H9 (cell line): Measurements from ENCODE around the gene TBC1D22A. TPM values are rescaled to one million over a fixed set of nuclear protein-coding genes. Genes with fewer than 3 reads are reported as not detected.

ENCODE experiments used
- DNase-seq: peaks from one replicate; pipeline ENCODE4 v3.0.0-alpha.2; 2017
- H2AFZ ChIP-seq: one replicate; pipeline ENCODE4 v1.6.1; 2013; ENCODE audit warnings: mild to moderate bottlenecking, low read length, control low read depth, moderate library complexity
- H2AK5ac ChIP-seq: 2 replicates; pipeline ENCODE4 v1.6.1; 2013; ENCODE audit warnings: low read length, control low read depth, mixed read lengths; ENCODE audit not compliant: insufficient read length
- H2BK120ac ChIP-seq: one replicate; pipeline ENCODE4 v1.6.1; 2013; ENCODE audit warnings: low read depth, mild to moderate bottlenecking, low read length, control low read depth, inconsistent platforms; ENCODE audit not compliant: poor library complexity, severe bottlenecking
- H2BK12ac ChIP-seq: 2 replicates; pipeline ENCODE4 v1.6.1; 2013; ENCODE audit warnings: low read length, control low read depth, mixed read lengths, low read depth; ENCODE audit not compliant: insufficient read length
- H2BK15ac ChIP-seq: 2 replicates; pipeline ENCODE4 v1.6.1; 2013; ENCODE audit warnings: low read depth, low read length, control low read depth
- H2BK20ac ChIP-seq: one replicate; pipeline ENCODE4 v1.6.1; 2013; ENCODE audit warnings: low read depth, mild to moderate bottlenecking, low read length, control low read depth, inconsistent platforms; ENCODE audit not compliant: poor library complexity, severe bottlenecking
- H2BK5ac ChIP-seq: 2 replicates; pipeline ENCODE4 v1.6.1; 2013; ENCODE audit warnings: low read length, control low read depth, mixed read lengths; ENCODE audit not compliant: insufficient read length
- H3K14ac ChIP-seq: 2 replicates; pipeline ENCODE4 v1.6.1; 2013; ENCODE audit warnings: low read length, control low read depth; ENCODE audit not compliant: insufficient read depth
- H3K18ac ChIP-seq: 2 replicates; pipeline ENCODE4 v1.6.1; 2013; ENCODE audit warnings: low read depth, mild to moderate bottlenecking, mixed read lengths, low read length, control low read depth; ENCODE audit not compliant: insufficient read length
- H3K23ac ChIP-seq: 2 replicates; pipeline ENCODE4 v1.6.1; 2013; ENCODE audit warnings: low read length, control low read depth, mixed read lengths, low read depth; ENCODE audit not compliant: insufficient read length
- H3K23me2 ChIP-seq: 2 replicates; pipeline ENCODE4 v1.6.1; 2013; ENCODE audit warnings: low read depth, mild to moderate bottlenecking, mixed read lengths, low read length, control low read depth; ENCODE audit not compliant: insufficient read length, poor library complexity, severe bottlenecking
- H3K27ac ChIP-seq: 2 replicates; pipeline ENCODE4 v1.5.1; 2013; ENCODE audit warnings: low read length, control low read depth, mixed read lengths, low read depth; ENCODE audit not compliant: insufficient read length
- H3K27me3 ChIP-seq: 2 replicates; pipeline ENCODE4 v1.6.1; 2013; ENCODE audit warnings: low read length, control low read depth, inconsistent platforms; ENCODE audit not compliant: insufficient read depth
- H3K4ac ChIP-seq: 2 replicates; pipeline ENCODE4 v1.6.1; 2013; ENCODE audit warnings: low read depth, mild to moderate bottlenecking, control low read depth, inconsistent platforms, low read length, moderate library complexity
- H3K4me1 ChIP-seq: 2 replicates; pipeline ENCODE4 v1.6.1; 2013; ENCODE audit warnings: low read length, control low read depth, inconsistent platforms; ENCODE audit not compliant: insufficient read depth
- H3K4me2 ChIP-seq: 2 replicates; pipeline ENCODE4 v1.6.1; 2013; ENCODE audit warnings: low read length, control low read depth, mixed read lengths; ENCODE audit not compliant: insufficient read length, insufficient read depth
- H3K56ac ChIP-seq: 2 replicates; pipeline ENCODE4 v1.6.1; 2013; ENCODE audit warnings: low read depth, mild to moderate bottlenecking, mixed read lengths, low read length, control low read depth; ENCODE audit not compliant: insufficient read length
- H3K79me1 ChIP-seq: 2 replicates; pipeline ENCODE4 v1.6.1; 2013; ENCODE audit warnings: low read depth, mild to moderate bottlenecking, moderate library complexity, low read length, control low read depth, inconsistent platforms; ENCODE audit not compliant: insufficient read depth, poor library complexity, severe bottlenecking
- H3K79me2 ChIP-seq: 2 replicates; pipeline ENCODE4 v1.6.1; 2013; ENCODE audit warnings: low read length, control low read depth, inconsistent platforms; ENCODE audit not compliant: insufficient read depth
- H3K9ac ChIP-seq: 2 replicates; pipeline ENCODE4 v1.6.1; 2013; ENCODE audit warnings: low read length, control low read depth, mixed read lengths; ENCODE audit not compliant: insufficient read length; ENCODE audit errors: extremely low read depth
- H3K9me3 ChIP-seq: one replicate; pipeline ENCODE4 v1.6.1; 2013; ENCODE audit warnings: low read depth, low read length, inconsistent platforms; ENCODE audit not compliant: control insufficient read depth
- H3T11ph ChIP-seq: one replicate; pipeline ENCODE4 v1.6.1; 2013; ENCODE audit warnings: mild to moderate bottlenecking, low read length, control low read depth, inconsistent platforms
- H4K20me1 ChIP-seq: one replicate; pipeline ENCODE4 v1.6.1; 2013; ENCODE audit not compliant: control insufficient read depth, insufficient read length, insufficient read depth
- H4K5ac ChIP-seq: 2 replicates; pipeline ENCODE4 v1.6.1; 2013; ENCODE audit warnings: low read depth, mild to moderate bottlenecking, mixed read lengths, low read length, control low read depth; ENCODE audit not compliant: insufficient read length
- H4K8ac ChIP-seq: replicated peaks from 2 replicates; pipeline ENCODE4 v1.6.1; 2013; ENCODE audit warnings: low read length, control low read depth, mixed read lengths, low read depth; ENCODE audit not compliant: insufficient read length
- H4K91ac ChIP-seq: 2 replicates; pipeline ENCODE4 v1.6.1; 2013; ENCODE audit warnings: low read depth, mild to moderate bottlenecking, moderate library complexity, mixed read lengths, low read length, control low read depth; ENCODE audit not compliant: insufficient read length
- H3K27ac Mint-ChIP-seq, 3 experiments: 2 replicates in 2 of 3; 3 replicates in 1 of 3; pipeline ENCODE4 v1.8.0; 2020 to 2021; ENCODE audit warnings: mixed read lengths in 3 of 3, mild to moderate bottlenecking in 1 of 3, moderate library complexity in 1 of 3
- H3K27me3 Mint-ChIP-seq: 2 replicates; pipeline ENCODE4 v1.8.0; 2021; ENCODE audit warnings: low read depth, mild to moderate bottlenecking, moderate library complexity, mixed read lengths
- H3K36me3 Mint-ChIP-seq, 3 experiments: 2 replicates in 2 of 3; 3 replicates in 1 of 3; pipeline ENCODE4 v1.8.0; 2020 to 2021; ENCODE audit warnings: low read depth in 3 of 3, mixed read lengths in 3 of 3; ENCODE audit not compliant: insufficient read depth in 1 of 3
- H3K4me1 Mint-ChIP-seq, 2 experiments: 2 replicates each; pipeline ENCODE4 v1.8.0; 2020; ENCODE audit warnings: mixed read lengths in 2 of 2
- H3K4me3 Mint-ChIP-seq, 2 experiments: 2 replicates in 1 of 2; 3 replicates in 1 of 2; pipeline ENCODE4 v1.8.0; 2020 to 2021; ENCODE audit warnings: mild to moderate bottlenecking in 2 of 2, mixed read lengths in 2 of 2, moderate library complexity in 1 of 2
- H3K9me3 Mint-ChIP-seq, 2 experiments: 2 replicates in 1 of 2; 3 replicates in 1 of 2; pipeline ENCODE4 v1.8.0; 2020; ENCODE audit warnings: mild to moderate bottlenecking in 2 of 2, mixed read lengths in 2 of 2, moderate library complexity in 1 of 2
- WGBS: extraction: QIAGEN DNeasy Blood & Tissue Kit; methylation state at CpG from one replicate; pipeline ENCODE4 v1.1.7; 2013; ENCODE audit warnings: missing lambda C conversion rate, low lambda C conversion rate, mixed read lengths; ENCODE audit not compliant: insufficient read length; ENCODE audit errors: extremely low coverage; 5-methylcytosine and 5-hydroxymethylcytosine counted together
- total RNA-seq: library from RNA; stranded (reverse); gene quantifications from 2 replicates; pipeline ENCODE4 v1.2.1, GENCODE V29; 2021
- TF ChIP-seq, protein P1 (sequence below): fragments of 200-600 bp; sonication (generic); conservative IDR thresholded peaks from 3 replicates; pipeline ENCODE4 v1.8.0; 2021; ENCODE audit warnings: antibody characterized with exemption, mild to moderate bottlenecking

Gene TBC1D22A
- total RNA-seq, 1 experiment from 2014 or later = 20.8 TPM

DNA sequence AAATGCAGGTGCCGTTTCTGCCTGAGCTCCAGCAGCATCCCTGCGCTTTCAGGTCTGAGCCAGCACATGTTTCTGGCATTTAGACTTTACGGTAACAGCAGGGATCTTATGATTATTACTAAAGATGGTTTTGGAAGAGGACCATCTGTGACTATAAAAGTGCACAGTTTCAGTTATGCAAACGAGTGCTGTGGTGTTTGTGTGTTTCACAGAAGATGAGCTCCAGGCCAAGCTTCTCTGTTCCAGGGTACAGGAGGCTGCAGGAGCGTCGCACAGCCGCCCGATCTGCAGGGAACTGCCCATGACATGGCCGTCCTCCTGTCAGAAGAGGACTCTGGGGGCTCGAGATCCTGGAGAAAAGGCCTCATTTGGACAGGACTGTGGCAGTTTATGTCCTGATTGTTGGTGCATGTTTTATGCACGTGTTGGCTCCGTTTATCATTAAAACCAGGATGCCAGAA is 297.3 kb downstream of the TBC1D22A start:
- H3K9ac ChIP-seq = no peak overlapping the region
- H3K79me2 ChIP-seq = no peaks in the 10 kb centered on the region
- no peak overlapping the region for H3K27ac Mint-ChIP-seq
- H2BK5ac ChIP-seq = no peak overlapping the region
- H2BK12ac ChIP-seq = no peak overlapping the region
- H3K14ac ChIP-seq = no peak overlapping the region
- no peak overlapping the region for H2BK120ac ChIP-seq
- H3K9me3 ChIP-seq = no peaks in the 10 kb centered on the region
- no peak overlapping the region for H3K4me2 ChIP-seq
- no peak overlapping the region for H4K91ac ChIP-seq
- TF ChIP-seq, protein P1, sequence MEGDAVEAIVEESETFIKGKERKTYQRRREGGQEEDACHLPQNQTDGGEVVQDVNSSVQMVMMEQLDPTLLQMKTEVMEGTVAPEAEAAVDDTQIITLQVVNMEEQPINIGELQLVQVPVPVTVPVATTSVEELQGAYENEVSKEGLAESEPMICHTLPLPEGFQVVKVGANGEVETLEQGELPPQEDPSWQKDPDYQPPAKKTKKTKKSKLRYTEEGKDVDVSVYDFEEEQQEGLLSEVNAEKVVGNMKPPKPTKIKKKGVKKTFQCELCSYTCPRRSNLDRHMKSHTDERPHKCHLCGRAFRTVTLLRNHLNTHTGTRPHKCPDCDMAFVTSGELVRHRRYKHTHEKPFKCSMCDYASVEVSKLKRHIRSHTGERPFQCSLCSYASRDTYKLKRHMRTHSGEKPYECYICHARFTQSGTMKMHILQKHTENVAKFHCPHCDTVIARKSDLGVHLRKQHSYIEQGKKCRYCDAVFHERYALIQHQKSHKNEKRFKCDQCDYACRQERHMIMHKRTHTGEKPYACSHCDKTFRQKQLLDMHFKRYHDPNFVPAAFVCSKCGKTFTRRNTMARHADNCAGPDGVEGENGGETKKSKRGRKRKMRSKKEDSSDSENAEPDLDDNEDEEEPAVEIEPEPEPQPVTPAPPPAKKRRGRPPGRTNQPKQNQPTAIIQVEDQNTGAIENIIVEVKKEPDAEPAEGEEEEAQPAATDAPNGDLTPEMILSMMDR = no peak
- H3K23ac ChIP-seq = no peak overlapping the region
- H4K20me1 ChIP-seq = peaks cover 3% of the 10 kb centered on the region
- H2BK20ac ChIP-seq = no peak overlapping the region
- H3K27ac ChIP-seq = no peak overlapping the region
- no peak overlapping the region for H3K4me3 Mint-ChIP-seq
- WGBS = no CpG with 5 or more reads among the region's 12 CpGs
- no peaks in the 10 kb centered on the region for H3K79me1 ChIP-seq
- H2BK15ac ChIP-seq = no peak overlapping the region
- no peaks in the 10 kb centered on the region for H3K9me3 Mint-ChIP-seq
- no peaks in the 10 kb centered on the region for H3K23me2 ChIP-seq
- no peak overlapping the region for H4K5ac ChIP-seq
- no peaks in the 10 kb centered on the region; the same call in 1 of the 2 replicates for H3K27me3 Mint-ChIP-seq
- H3K4me1 ChIP-seq = no peaks in the 10 kb centered on the region
- H4K8ac ChIP-seq = no peak overlapping the region
- H3K4me1 Mint-ChIP-seq = no peaks in the 10 kb centered on the region; a peak in 1 of 4 replicates
- no peak overlapping the region for H2AK5ac ChIP-seq
- no peak overlapping the region for H3K18ac ChIP-seq
- no peaks in the 10 kb centered on the region for H3K27me3 ChIP-seq
- H2AFZ ChIP-seq = no peak overlapping the region
- no peak for DNase-seq
- H3K36me3 Mint-ChIP-seq = peaks cover 0 to 11% (median 11%) of the 10 kb centered on the region in 3 experiments; a peak in 5 of 7 replicates
- H3T11ph ChIP-seq = no peak overlapping the region
- H3K56ac ChIP-seq = no peak overlapping the region
- no peak overlapping the region for H3K4ac ChIP-seq
